T-cell (primary cell): ENCODE results near the gene PTGER1. TPM values are rescaled to one million over a fixed set of nuclear protein-coding genes. Genes with fewer than 3 reads are reported as not detected.
A peak's percentile ranks its signal among the peaks of the same experiment; 100 is the strongest.
"Not testable (repeated sequence)": the region's sequence is repeated elsewhere in the genome, so short reads cannot be mapped to it uniquely, and the experiment has no call there.

ENCODE experiments used
- ATAC-seq, 4 experiments: fragments of 200-7000 bp in 3 of 4; fragments of 150-1000 bp in 1 of 4; cut with Tn5 transposase; replicated peaks in 1 of 4; 1 replicate in 3 of 4; 2 replicates in 1 of 4; pipeline ENCODE4 v1.10.0; 2021; ENCODE audit warnings: moderate library complexity in 3 of 4, mild to moderate bottlenecking in 2 of 4, moderate number of reproducible peaks in 1 of 4
- CTCF ChIA-PET, 2 donors: fragments of 300-600 bp; sonication (Branson Sonifier 250); formaldehyde crosslinking; loops; one replicate each; lab custom pipeline; 2022; ENCODE audit warnings: antibody characterized with exemption in 2 of 2; lab: Charles Lee
- POLR2A ChIA-PET, 2 donors: fragments of 300-600 bp; sonication (Branson Sonifier 250); formaldehyde crosslinking; loops; one replicate each; lab custom pipeline; 2022; ENCODE audit warnings: antibody characterized with exemption in 2 of 2; lab: Charles Lee
- DNase-seq, 35 experiments: peaks; one replicate each; pipeline versions ENCODE4 v3.0.0 to v3.0.0-alpha.2; 2013 to 2023
- H3K27ac ChIP-seq: one replicate; pipeline ENCODE4 v1.5.1; 2013; ENCODE audit warnings: low read length
- H3K27me3 ChIP-seq, 2 experiments: replicated peaks in 1 of 2; 1 replicate in 1 of 2; 2 replicates in 1 of 2; pipeline versions ENCODE4 v1.6.1 to v1.7.0; 2013; ENCODE audit warnings: low read length in 1 of 2, mixed read lengths in 1 of 2; ENCODE audit not compliant: control insufficient read depth in 2 of 2, insufficient read depth in 2 of 2; ENCODE audit errors: extremely low read depth in 1 of 2
- H3K36me3 ChIP-seq, 2 donors: 1 replicate in 1 of 2; 2 replicates in 1 of 2; pipeline versions ENCODE4 v1.6.1 to v1.7.0; 2013; ENCODE audit warnings: low read length in 1 of 2; ENCODE audit not compliant: control insufficient read depth in 2 of 2, insufficient read depth in 1 of 2; ENCODE audit errors: extremely low read depth in 1 of 2
- H3K4me1 ChIP-seq, 2 experiments: 1 replicate in 1 of 2; 2 replicates in 1 of 2; pipeline versions ENCODE4 v1.6.1 to v1.7.0; 2013; ENCODE audit warnings: low read length in 2 of 2, mixed read lengths in 1 of 2; ENCODE audit not compliant: insufficient read depth in 2 of 2, control insufficient read depth in 1 of 2; ENCODE audit errors: extremely low read depth in 1 of 2
- H3K4me3 ChIP-seq, 2 donors: 1 replicate in 1 of 2; 2 replicates in 1 of 2; pipeline versions ENCODE4 v1.5.1 to v1.7.0; 2013; ENCODE audit warnings: mild to moderate bottlenecking in 2 of 2, low read length in 1 of 2, moderate library complexity in 1 of 2; ENCODE audit not compliant: control insufficient read depth in 1 of 2; ENCODE audit errors: extremely low read depth in 1 of 2
- H3K9me3 ChIP-seq: 2 replicates; pipeline ENCODE4 v1.7.0; 2013
- H3K27ac Mint-ChIP-seq, 2 donors: one replicate each; pipeline ENCODE4 v1.8.0; 2020 to 2021; ENCODE audit warnings: mild to moderate bottlenecking in 2 of 2, mixed read lengths in 2 of 2
- H3K27me3 Mint-ChIP-seq, 2 donors: one replicate each; pipeline ENCODE4 v1.8.0; 2021 to 2022; ENCODE audit warnings: mixed read lengths in 2 of 2
- H3K36me3 Mint-ChIP-seq: one replicate; pipeline ENCODE4 v1.8.0; 2021; ENCODE audit warnings: mixed read lengths
- H3K4me1 Mint-ChIP-seq, 3 donors: one replicate each; pipeline ENCODE4 v1.8.0; 2020 to 2022; ENCODE audit warnings: mixed read lengths in 3 of 3, mild to moderate bottlenecking in 1 of 3
- H3K4me3 Mint-ChIP-seq, 3 donors: one replicate each; pipeline ENCODE4 v1.8.0; 2020 to 2022; ENCODE audit warnings: mild to moderate bottlenecking in 3 of 3, mixed read lengths in 3 of 3, moderate library complexity in 3 of 3
- H3K9me3 Mint-ChIP-seq, 3 donors: one replicate each; pipeline ENCODE4 v1.8.0; 2020 to 2022; ENCODE audit warnings: mixed read lengths in 3 of 3
- WGBS: methylation state at CpG from one replicate; pipeline ENCODE4 v1.1.5; 2013; ENCODE audit warnings: missing lambda C conversion rate; ENCODE audit not compliant: insufficient coverage; 5-methylcytosine and 5-hydroxymethylcytosine counted together
- total RNA-seq, 35 experiments: library from RNA in 6 of 35; stranded (reverse) in 6 of 35; fragments of 120-200 nt in 1 of 35; gene quantifications; one replicate each; pipeline versions ENCODE4 v1.2.1 to v1.2.4 and lab custom pipeline; 2013 to 2026

The PTGER1 gene
- total RNA-seq, 5 donors from 2014 or later (not counting 1 experiment from before 2014, with no cell fraction given): 0.23 to 0.25 TPM; not detected in 3

DNA sequence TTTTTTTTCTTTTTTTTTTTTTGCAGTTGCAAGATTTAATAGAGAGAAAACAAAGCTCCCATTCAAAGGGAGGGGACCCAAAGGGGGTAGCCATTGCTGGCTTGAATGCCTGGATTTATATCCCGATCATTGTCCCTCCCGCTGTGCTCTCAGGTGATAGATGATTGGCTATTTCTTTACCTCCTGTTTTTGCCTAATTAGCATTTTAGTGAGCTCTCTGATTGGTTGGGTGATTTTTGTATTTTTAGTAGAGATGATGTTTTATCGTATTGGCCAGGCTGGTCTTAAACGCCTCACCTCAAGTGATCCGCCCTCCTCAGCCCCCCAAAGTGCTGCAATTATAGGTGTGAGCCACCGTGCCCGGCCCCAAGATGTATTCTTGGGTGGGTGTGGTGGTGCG, 29.4 kb upstream of the PTGER1 start:
- H3K27ac Mint-ChIP-seq: peak overlapping the region; percentile 97 to 99
- peaks cover 21 to 57% of the 10 kb centered on the region in 2 experiments for H3K4me1 ChIP-seq
- WGBS: no CpG with 5 or more reads among the region's 8 CpGs

DNA sequence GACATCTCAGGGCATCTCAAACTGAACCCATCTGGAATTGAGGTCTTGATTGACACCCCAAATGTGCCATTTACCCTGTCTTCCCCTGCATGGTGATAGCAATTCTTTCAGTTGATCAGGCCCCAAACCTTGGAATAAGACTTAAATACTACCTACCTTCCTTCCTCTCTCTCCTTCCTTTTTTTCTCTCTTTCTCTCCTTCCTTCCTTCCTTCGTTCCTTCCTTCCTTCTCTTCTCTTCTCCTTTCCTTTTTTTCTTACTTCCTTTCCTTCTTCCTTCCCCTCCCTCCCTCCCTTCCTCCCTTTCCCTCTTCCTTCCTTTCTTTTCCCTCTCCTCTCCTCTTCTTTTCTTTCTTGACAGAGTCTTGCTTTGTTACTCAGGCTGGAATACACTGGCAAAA, 28.1 kb upstream of the PTGER1 start:
- peak overlapping the region; percentile 44 to 78 for H3K27ac Mint-ChIP-seq
- peaks cover 48 to 54% (median 51%) of the 10 kb centered on the region in 3 donors for H3K4me1 Mint-ChIP-seq
- DNase-seq (no peak), ATAC-seq (no peak)
- H3K27me3 Mint-ChIP-seq: no peaks in the 10 kb centered on the region
- Histone ChIP-seq H3K4me3 (no peak overlapping the region), H3K27me3 (peaks cover 0 to 2% of the 10 kb centered on the region in 2 experiments), H3K27ac (no peak overlapping the region), H3K9me3 (no peaks in the 10 kb centered on the region), H3K36me3 (no peaks in the 10 kb centered on the region), H3K4me1 (peaks cover 21 to 47% of the 10 kb centered on the region in 2 experiments)
- ChIA-PET CTCF (interaction anchor here in 1 of 2 donors (0.7 to 1.4 kb wide), 6 partner anchors 14 to 1893 kb away, joined by 3 to 8 read pairs (median 4); partner anchors contain the start of gene ZNF490), POLR2A (interaction anchor here (0.6 to 1.2 kb wide), 5 partner anchors 15 to 631 kb away, joined by 3 to 10 read pairs (median 3); partner anchors contain the start of gene DNAJB1 (in 1 of the 2))
- no peaks in the 10 kb centered on the region for H3K36me3 Mint-ChIP-seq
- H3K9me3 Mint-ChIP-seq: no peaks in the 10 kb centered on the region
- WGBS: 50% methylated on average over 1 of the region's 1 CpG
- no peak overlapping the region for H3K4me3 Mint-ChIP-seq

More for the DNA sequence above, 29.4 kb upstream of the PTGER1 start:
- CTCF ChIA-PET: interaction anchor here (0.6 to 1.4 kb wide), 7 partner anchors 17 to 365 kb away, joined by 3 to 6 read pairs (median 3); no protein-coding TSS in a partner anchor
- not testable (repeated sequence) for H3K36me3 Mint-ChIP-seq, H3K27me3 Mint-ChIP-seq, H3K27ac ChIP-seq, H3K36me3 ChIP-seq, H3K9me3 Mint-ChIP-seq, H3K4me3 Mint-ChIP-seq, H3K27me3 ChIP-seq, ATAC-seq, H3K4me3 ChIP-seq, DNase-seq, H3K9me3 ChIP-seq
- POLR2A ChIA-PET: interaction anchor here (0.6 to 1.4 kb wide), 11 partner anchors 9 to 133 kb away, joined by 3 to 10 read pairs (median 4); partner anchors contain the start of gene DNAJB1 (in 1 of the 2)
- peaks cover 56 to 62% (median 61%) of the 10 kb centered on the region in 3 donors for H3K4me1 Mint-ChIP-seq

DNA sequence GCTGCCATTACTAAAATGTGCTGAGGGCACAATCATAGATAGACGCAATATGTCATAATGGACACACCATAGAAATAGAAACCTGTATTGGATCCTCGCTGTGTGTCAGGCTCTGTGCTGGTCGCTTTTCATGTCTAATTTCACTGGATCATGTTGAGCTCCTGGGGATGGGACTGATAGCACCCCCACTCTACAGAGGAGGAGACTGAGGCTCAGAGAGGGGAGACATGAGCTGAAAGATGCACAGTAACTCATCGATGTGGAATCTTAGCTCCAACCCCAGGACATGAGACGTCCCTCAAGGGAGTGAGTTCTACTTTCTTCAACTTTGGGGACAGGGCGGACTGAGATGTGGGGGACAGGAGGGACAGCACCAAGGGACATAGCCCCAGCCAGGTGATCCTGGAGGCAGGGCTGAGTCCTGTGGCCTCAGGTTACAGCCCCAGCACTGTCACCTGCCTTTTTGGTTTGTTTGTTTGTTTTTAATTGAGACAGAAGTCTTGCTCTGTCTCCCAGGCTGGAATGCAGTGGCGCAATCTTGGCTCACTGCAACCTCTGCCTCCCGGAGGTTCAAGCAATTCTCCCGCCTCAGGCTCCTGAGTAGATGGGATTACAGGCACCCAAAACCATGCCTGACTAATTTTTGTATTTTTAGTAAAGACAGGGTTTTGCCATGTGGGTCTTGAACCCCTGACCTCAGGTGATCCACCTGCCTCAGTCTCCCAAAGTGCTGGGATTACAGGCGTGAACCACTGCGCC, 27.4 kb upstream of the PTGER1 start:
- Histone ChIP-seq H3K27ac (no peak overlapping the region), H3K27me3 (peaks cover 0 to 5% of the 10 kb centered on the region in 2 experiments), H3K36me3 (no peaks in the 10 kb centered on the region), H3K4me3 (no peak overlapping the region), H3K9me3 (no peaks in the 10 kb centered on the region), H3K4me1 (peaks cover 19 to 40% of the 10 kb centered on the region in 2 experiments)
- DNase-seq: no peak
- ChIA-PET CTCF (interaction anchor here (0.6 to 1.6 kb wide), 4 partner anchors 8 to 24 kb away, joined by 3 to 6 read pairs (median 4); no protein-coding TSS in a partner anchor), POLR2A (interaction anchor here in 1 of 2 donors (0.6 kb wide), 1 partner anchor 746 kb away, joined by 3 read pairs; no protein-coding TSS in a partner anchor)
- H3K27me3 Mint-ChIP-seq: no peaks in the 10 kb centered on the region
- 90% methylated on average over 6 of the region's 11 CpGs for WGBS
- H3K4me3 Mint-ChIP-seq: no peak overlapping the region
- no peak overlapping the region for H3K27ac Mint-ChIP-seq
- ATAC-seq: no peak
- no peaks in the 10 kb centered on the region for H3K36me3 Mint-ChIP-seq
- peaks cover 41 to 47% (median 45%) of the 10 kb centered on the region in 3 donors for H3K4me1 Mint-ChIP-seq
- no peaks in the 10 kb centered on the region for H3K9me3 Mint-ChIP-seq

DNA sequence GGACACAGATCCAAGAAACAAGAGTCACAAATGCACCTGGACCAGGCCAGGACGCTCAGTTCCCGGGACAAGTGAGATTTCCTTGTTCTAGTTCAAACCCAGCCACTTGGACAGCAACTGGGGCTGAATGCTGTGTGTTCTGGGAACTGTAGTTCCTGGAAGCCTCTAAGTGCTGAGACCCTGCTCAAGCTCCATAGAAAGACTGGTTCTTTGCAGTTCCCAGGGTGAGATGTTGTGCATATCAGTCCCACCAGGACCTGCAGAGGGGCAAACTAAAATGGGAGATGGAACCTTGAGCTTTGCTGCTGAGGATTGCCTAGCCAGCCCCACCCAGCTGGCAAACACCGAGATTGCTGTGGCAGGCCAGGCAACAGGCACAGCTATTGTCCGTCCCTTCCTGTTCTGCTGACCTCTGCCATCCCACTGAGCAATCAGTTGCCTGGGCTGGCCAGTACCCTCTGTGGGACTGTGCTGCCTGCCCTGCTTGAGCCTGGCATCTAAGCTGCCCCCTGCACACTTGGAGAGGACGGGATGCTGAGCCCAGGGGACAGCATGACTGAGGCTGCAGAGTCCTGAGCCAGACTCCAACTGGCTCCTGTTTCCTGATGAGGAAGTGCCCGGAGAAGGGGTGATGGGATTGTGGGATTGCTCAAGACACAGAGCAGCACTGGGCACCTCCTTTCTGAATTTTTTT, 22.2 kb upstream of the PTGER1 start:
- H3K36me3 ChIP-seq: peaks cover 0 to 4% of the 10 kb centered on the region in 2 donors
- no peak overlapping the region for H3K27ac Mint-ChIP-seq
- H3K9me3 Mint-ChIP-seq: no peaks in the 10 kb centered on the region
- ATAC-seq (no peak), DNase-seq (no peak)
- WGBS: 95% methylated on average over 5 of the region's 6 CpGs
- no peaks in the 10 kb centered on the region for H3K27me3 Mint-ChIP-seq
- H3K4me3 ChIP-seq: no peak overlapping the region
- H3K4me1 Mint-ChIP-seq: peaks cover 21 to 32% (median 23%) of the 10 kb centered on the region in 3 donors
- H3K27ac ChIP-seq: no peak overlapping the region
- H3K4me3 Mint-ChIP-seq: peak overlapping the region; percentile 68 to 84 (median 81)
- peaks cover 6% of the 10 kb centered on the region for H3K36me3 Mint-ChIP-seq
- H3K4me1 ChIP-seq: peaks cover 0 to 20% of the 10 kb centered on the region in 2 experiments
- H3K27me3 ChIP-seq: peaks cover 0 to 4% of the 10 kb centered on the region in 2 experiments
- ChIA-PET CTCF (interaction anchor here (0.6 to 1.7 kb wide), 11 partner anchors 8 to 641 kb away, joined by 3 to 9 read pairs (median 4); partner anchors contain the start of gene ASF1B (in 1 of the 2)), POLR2A (interaction anchor here in 1 of 2 donors (0.5 kb wide), 1 partner anchor 35 kb away, joined by 4 read pairs; no protein-coding TSS in a partner anchor)
- H3K9me3 ChIP-seq: no peaks in the 10 kb centered on the region

DNA sequence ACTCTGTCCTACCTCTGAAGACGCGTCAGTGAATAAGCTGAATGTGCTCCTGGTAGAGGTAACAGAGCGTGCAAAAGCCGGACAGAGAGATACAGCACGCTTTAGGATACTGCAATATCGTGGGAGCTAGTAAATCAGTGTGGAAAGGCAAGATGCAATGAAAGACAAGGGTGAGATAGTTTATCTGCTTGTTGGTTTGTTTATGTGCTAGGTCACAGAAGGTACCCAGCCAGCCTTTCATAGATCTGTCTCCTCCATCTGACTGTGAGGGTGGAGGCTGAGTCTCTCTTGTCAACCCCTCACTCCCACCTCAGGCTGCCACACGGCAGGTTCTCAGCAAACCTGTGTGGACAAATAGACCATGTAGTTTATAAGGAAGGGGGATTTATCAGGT, 21.7 kb upstream of the PTGER1 start:
- WGBS: 85% methylated on average over 6 of the region's 7 CpGs
- H3K36me3 ChIP-seq: peaks cover 0 to 4% of the 10 kb centered on the region in 2 donors
- POLR2A ChIA-PET: interaction anchor here in 1 of 2 donors (0.5 to 2.2 kb wide), 4 partner anchors 10 to 135 kb away, joined by 3 to 11 read pairs (median 4); no protein-coding TSS in a partner anchor

More for the DNA sequence above, 21.7 kb upstream of the PTGER1 start:
- no peaks in the 10 kb centered on the region for H3K27me3 Mint-ChIP-seq
- H3K36me3 Mint-ChIP-seq: peaks cover 6% of the 10 kb centered on the region
- Histone ChIP-seq H3K9me3 (no peaks in the 10 kb centered on the region), H3K4me3 (no peak overlapping the region), H3K27me3 (peaks cover 0 to 4% of the 10 kb centered on the region in 2 experiments), H3K4me1 (peaks cover 0 to 20% of the 10 kb centered on the region in 2 experiments), H3K27ac (no peak overlapping the region)
- no peak for DNase-seq
- CTCF ChIA-PET: interaction anchor here in 1 of 2 donors (0.6 to 1.7 kb wide), 7 partner anchors 9 to 360 kb away, joined by 3 to 5 read pairs (median 4); partner anchors contain the start of gene ASF1B
- peak overlapping the region; percentile 46 to 81 for H3K27ac Mint-ChIP-seq
- no peak for ATAC-seq
- peak overlapping the region; percentile 68 to 84 (median 81) for H3K4me3 Mint-ChIP-seq
- peaks cover 21 to 30% (median 23%) of the 10 kb centered on the region in 3 donors for H3K4me1 Mint-ChIP-seq
- no peaks in the 10 kb centered on the region for H3K9me3 Mint-ChIP-seq
